Activated CD4-positive, CD25-positive, alpha-beta regulatory T cell treated with anti-CD3 and anti-CD28 coated beads, Interleukin-2, amount 50 U/mL, for 16 hours (primary cell): ENCODE results near the gene ATP6V0A1.

Experiments used
- DNase-seq: peaks from one replicate; pipeline ENCODE4 v3.0.0-alpha.2; 2020; ENCODE audit warnings: low read depth, low spot score

Gene ATP6V0A1

GRCh38 chr17:42518755-42519545, 60.3 kb downstream of the ATP6V0A1 start:
- DNase-seq: no peak

- DNase-seq: no peak
Measured at GRCh38 chr17:42519546-42520491, 61.1 kb downstream of the ATP6V0A1 start.

- no peak for DNase-seq
Measured at GRCh38 chr17:42520540-42520951, 61.9 kb downstream of the ATP6V0A1 start.

- no peak for DNase-seq
Measured at GRCh38 chr17:42521036-42521435, 62.4 kb downstream of the ATP6V0A1 start.

GRCh38 chr17:42521666-42522262, 63.1 kb downstream of the ATP6V0A1 start:
- DNase-seq: no peak

GRCh38 chr17:42522263-42522790, 63.6 kb downstream of the ATP6V0A1 start:
- DNase-seq: no peak

GRCh38 chr17:42522798-42523278, 64.2 kb downstream of the ATP6V0A1 start:
- no peak for DNase-seq

GRCh38 chr17:42525221-42525620, 66.5 kb downstream of the ATP6V0A1 start:
- no peak for DNase-seq

GRCh38 chr17:42526031-42526444, 67.4 kb downstream of the ATP6V0A1 start:
- DNase-seq: no peak

GRCh38 chr17:42527932-42528331, 69.3 kb downstream of the ATP6V0A1 start:
- DNase-seq: no peak

GRCh38 chr17:42529061-42529460, 70.4 kb downstream of the ATP6V0A1 start:
- no peak for DNase-seq

- no peak for DNase-seq
Measured at GRCh38 chr17:42530952-42531454, 72.3 kb downstream of the ATP6V0A1 start.

- no peak for DNase-seq
Measured at GRCh38 chr17:42531455-42532354, 73.0 kb downstream of the ATP6V0A1 start.

- no peak for DNase-seq
Measured at GRCh38 chr17:42535155-42536047, 76.7 kb downstream of the ATP6V0A1 start.

- DNase-seq: peak; percentile 64
Measured at GRCh38 chr17:42536048-42536371, 77.3 kb downstream of the ATP6V0A1 start, which contains the start of gene NAGLU. Gene NAGLU (plus strand): TSS chr17:42536241. CDS start chr17:42536273, 32 bp downstream.

GRCh38 chr17:42536372-42537155, 77.9 kb downstream of the ATP6V0A1 start:
- DNase-seq: no peak

GRCh38 chr17:42537156-42537805, 78.6 kb downstream of the ATP6V0A1 start:
- DNase-seq: no peak

GRCh38 chr17:42537826-42538451, 79.3 kb downstream of the ATP6V0A1 start:
- no peak for DNase-seq
